ENCODE data around the gene SYK.

Gene SYK

DNA sequence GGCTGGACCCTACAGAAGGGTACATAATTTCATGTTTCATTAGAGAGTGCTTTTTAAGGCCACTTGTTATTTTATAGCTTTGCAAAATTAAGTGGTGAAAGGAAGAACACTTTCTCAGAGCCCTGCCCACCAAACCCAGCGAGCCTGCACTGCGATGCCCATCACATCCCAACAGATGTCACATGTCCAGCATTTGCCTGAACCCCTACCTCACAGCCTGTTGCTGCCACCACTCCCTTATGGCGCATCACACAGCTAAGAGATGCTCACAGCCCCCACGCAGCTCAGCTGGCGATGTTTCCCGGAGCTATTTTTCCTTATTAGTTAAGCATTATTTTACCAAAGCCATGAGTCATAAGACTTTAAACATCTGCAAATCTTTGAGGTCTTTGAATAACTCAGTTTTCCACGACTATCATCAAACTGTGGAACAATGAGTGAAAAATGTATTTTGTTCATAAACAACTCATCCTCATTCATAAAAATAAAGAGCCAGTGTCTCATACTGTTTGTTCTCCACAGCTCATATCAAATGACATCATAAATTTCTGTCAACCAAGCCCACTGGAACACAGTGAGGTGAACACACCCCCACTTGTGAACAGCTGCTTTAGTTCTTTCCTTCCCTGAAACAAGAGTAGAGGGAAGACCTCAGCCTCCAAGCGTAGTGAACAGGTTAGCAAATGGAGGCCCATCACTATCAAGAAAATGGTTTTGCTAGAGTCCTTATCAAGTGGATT lies 104.9 kb downstream of the SYK start:
- no peaks in the 10 kb centered on the region for H3K27me3 ChIP-seq (ENCODE audit: control insufficient read depth, insufficient read depth, low read length)
- H3K27ac ChIP-seq (ENCODE audit: low read depth, low read length): no peak overlapping the region
- H3K9me3 ChIP-seq (ENCODE audit: control insufficient read depth, insufficient read depth, low read length): no peaks in the 10 kb centered on the region; the same call in 1 of the 2 replicates
- H3K4me1 ChIP-seq (ENCODE audit: control insufficient read depth, insufficient read depth, low read length): no peaks in the 10 kb centered on the region
- H3K36me3 ChIP-seq (ENCODE audit: control insufficient read depth, insufficient read depth, low read length): no peaks in the 10 kb centered on the region
- H3K4me3 ChIP-seq (ENCODE audit: low read depth, low read length): no peak overlapping the region
- no peak overlapping the region for H3K9ac ChIP-seq (ENCODE audit: low read depth, low read length)

DNA sequence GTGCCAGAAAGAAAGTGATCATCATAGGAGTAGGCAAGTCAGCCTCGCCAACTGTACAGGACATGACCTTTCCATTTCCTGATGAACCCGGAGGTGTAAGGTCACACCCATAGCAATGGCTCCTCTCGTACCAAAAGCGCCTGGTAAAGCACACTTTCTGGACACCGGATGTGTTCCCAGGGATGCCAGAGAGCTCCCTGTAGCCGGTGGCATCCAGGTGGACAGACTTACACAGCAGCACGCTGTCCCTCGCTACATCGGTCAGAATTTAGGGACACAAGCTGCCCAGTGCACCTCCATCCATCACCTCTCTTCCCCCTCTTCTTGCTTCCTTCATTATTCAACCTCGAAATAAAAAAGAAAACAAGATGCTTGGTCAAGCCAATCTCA lies 105.4 kb downstream of the SYK start:
- Histone ChIP-seq H3K9ac (ENCODE audit: low read depth, low read length) (no peak overlapping the region), H3K4me3 (ENCODE audit: low read depth, low read length) (no peak overlapping the region), H3K9me3 (ENCODE audit: control insufficient read depth, insufficient read depth, low read length) (no peaks in the 10 kb centered on the region; the same call in 1 of the 2 replicates), H3K27ac (ENCODE audit: low read depth, low read length) (no peak overlapping the region), H3K36me3 (ENCODE audit: control insufficient read depth, insufficient read depth, low read length) (no peaks in the 10 kb centered on the region), H3K27me3 (ENCODE audit: control insufficient read depth, insufficient read depth, low read length) (no peaks in the 10 kb centered on the region), H3K4me1 (ENCODE audit: control insufficient read depth, insufficient read depth, low read length) (no peaks in the 10 kb centered on the region)

DNA sequence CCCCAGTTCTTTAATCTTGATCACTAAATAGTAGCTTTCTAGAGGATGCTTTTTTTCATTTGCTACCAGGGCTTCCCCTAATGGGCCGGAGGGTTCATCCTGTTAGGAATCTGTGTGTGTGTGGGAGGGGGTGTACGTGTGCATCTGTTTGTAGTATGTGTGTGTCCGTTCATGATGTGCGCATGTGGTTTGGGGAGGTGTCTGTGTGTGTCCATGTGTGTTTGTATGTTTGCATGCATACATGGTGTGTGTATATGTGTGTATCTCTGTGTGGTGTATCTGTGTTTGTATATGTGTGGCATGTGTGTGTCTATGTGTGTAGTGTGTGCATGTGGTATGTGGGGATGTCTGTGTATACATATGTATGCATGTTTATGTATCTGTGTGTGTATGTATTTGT lies 106.2 kb downstream of the SYK start:
- Histone ChIP-seq H3K9ac (ENCODE audit: low read depth, low read length) (no peak overlapping the region), H3K9me3 (ENCODE audit: control insufficient read depth, insufficient read depth, low read length) (no peaks in the 10 kb centered on the region), H3K4me1 (ENCODE audit: control insufficient read depth, insufficient read depth, low read length) (no peaks in the 10 kb centered on the region), H3K27me3 (ENCODE audit: control insufficient read depth, insufficient read depth, low read length) (no peaks in the 10 kb centered on the region), H3K27ac (ENCODE audit: low read depth, low read length) (no peak overlapping the region), H3K36me3 (ENCODE audit: control insufficient read depth, insufficient read depth, low read length) (no peaks in the 10 kb centered on the region), H3K4me3 (ENCODE audit: low read depth, low read length) (no peak overlapping the region)

DNA sequence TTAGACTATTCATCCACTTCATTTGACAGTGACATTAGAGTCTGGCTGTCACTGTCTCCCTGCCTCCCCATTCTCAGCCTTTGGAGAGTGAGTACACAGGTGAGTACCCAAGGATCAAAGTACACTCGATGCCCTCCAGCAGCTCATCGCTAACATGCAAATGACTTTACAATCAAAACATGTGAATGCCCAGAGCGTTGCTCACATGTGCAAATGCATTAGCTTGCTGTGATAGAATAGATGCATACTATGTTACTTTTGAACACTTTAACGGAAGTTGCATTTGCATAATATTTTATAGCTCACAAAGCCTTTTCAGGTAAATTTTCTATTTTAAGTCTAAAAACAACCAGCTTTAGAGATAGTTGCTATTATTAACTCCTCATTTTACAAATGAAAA lies 107.6 kb downstream of the SYK start:
- Histone ChIP-seq H3K27me3 (ENCODE audit: control insufficient read depth, insufficient read depth, low read length) (no peaks in the 10 kb centered on the region), H3K36me3 (ENCODE audit: control insufficient read depth, insufficient read depth, low read length) (no peaks in the 10 kb centered on the region), H3K27ac (ENCODE audit: low read depth, low read length) (no peak overlapping the region), H3K4me3 (ENCODE audit: low read depth, low read length) (no peak overlapping the region), H3K9me3 (ENCODE audit: control insufficient read depth, insufficient read depth, low read length) (no peaks in the 10 kb centered on the region), H3K4me1 (ENCODE audit: control insufficient read depth, insufficient read depth, low read length) (no peaks in the 10 kb centered on the region), H3K9ac (ENCODE audit: low read depth, low read length) (no peak overlapping the region)

DNA sequence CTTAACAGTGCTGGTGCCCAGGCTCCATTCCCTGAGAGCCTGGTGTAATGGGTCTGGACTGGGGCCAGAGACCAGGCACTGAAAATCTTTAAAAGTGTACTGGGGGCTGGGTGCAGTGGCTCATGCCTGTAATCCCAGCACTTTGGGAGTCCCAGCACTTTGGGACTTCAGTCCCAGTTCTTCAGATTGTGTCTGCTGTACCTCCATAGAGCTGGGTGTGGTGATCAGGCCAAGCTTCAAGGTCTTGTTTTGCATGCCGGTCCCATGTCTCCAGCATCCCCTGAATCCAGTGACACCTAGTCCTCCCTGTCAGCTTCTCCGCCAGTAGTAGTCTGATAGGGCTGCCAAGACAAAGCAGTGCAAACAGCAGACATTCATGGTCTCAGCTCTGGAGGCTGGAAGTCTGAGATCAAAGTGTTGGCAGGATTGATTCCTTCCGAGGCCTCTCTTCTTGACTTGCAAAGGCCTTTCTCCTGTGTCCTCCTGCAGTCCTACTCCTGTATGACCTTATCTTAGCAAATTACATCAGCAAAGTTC lies 108.2 kb downstream of the SYK start:
- Histone ChIP-seq H3K36me3 (ENCODE audit: control insufficient read depth, insufficient read depth, low read length) (no peaks in the 10 kb centered on the region), H3K27ac (ENCODE audit: low read depth, low read length) (no peak overlapping the region), H3K4me3 (ENCODE audit: low read depth, low read length) (no peak overlapping the region), H3K27me3 (ENCODE audit: control insufficient read depth, insufficient read depth, low read length) (no peaks in the 10 kb centered on the region), H3K9ac (ENCODE audit: low read depth, low read length) (no peak overlapping the region), H3K4me1 (ENCODE audit: control insufficient read depth, insufficient read depth, low read length) (no peaks in the 10 kb centered on the region), H3K9me3 (ENCODE audit: control insufficient read depth, insufficient read depth, low read length) (no peaks in the 10 kb centered on the region)

DNA sequence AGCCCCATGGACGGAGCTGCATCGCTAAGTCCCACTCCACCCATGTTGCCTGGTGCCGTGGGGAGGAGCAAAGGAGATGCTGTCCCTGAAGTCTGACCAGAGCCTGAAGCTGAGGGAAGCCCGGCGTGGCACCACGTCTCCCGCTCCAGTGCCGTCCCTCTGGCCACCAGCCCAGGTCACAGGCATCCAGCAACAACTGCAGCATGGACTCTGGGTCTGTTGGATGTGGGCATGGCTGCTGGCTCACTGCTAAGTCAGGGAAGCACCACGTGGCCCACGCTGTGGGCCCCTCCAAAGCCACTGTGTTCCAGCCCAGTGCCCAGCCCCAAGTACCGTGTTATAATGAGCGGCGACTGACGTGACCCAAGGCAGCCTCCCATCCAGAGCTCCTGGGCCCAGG lies 112.6 kb downstream of the SYK start:
- no peak overlapping the region for H3K27ac ChIP-seq (ENCODE audit: low read depth, low read length)
- no peaks in the 10 kb centered on the region for H3K27me3 ChIP-seq (ENCODE audit: control insufficient read depth, insufficient read depth, low read length)
- H3K9ac ChIP-seq (ENCODE audit: low read depth, low read length): no peak overlapping the region
- no peaks in the 10 kb centered on the region for H3K9me3 ChIP-seq (ENCODE audit: control insufficient read depth, insufficient read depth, low read length)
- H3K4me3 ChIP-seq (ENCODE audit: low read depth, low read length): no peak overlapping the region
- no peaks in the 10 kb centered on the region for H3K4me1 ChIP-seq (ENCODE audit: control insufficient read depth, insufficient read depth, low read length)
- no peaks in the 10 kb centered on the region for H3K36me3 ChIP-seq (ENCODE audit: control insufficient read depth, insufficient read depth, low read length)

DNA sequence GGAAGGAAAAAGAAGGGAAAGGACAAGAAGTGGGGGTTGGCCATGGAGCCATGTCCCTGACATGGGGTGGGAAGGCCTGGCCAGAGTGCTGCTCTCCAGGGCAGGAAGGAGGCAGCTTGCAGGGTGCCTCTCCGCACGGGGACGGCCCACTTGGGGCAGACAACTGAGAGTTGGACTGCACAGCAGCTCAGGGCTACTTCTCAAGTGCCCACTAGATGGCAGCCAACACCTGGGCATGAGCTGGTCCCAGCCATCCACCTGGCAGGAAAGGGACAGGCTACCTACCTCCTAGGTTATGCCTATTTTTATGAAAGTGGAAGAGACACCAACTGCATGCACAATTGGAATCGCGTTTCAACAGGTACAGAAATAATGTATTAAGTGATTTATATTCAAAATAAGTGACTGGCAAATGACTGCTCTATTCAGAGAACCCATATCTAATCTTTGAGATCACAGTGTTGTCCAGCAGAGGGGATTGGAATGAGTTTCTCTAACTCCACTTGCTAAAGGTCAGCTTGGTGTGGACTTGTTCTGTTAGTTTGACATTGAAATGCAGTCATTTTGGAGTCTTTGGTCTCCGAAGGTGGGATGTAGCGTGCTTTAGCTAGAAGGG lies 113.4 kb downstream of the SYK start:
- Histone ChIP-seq H3K27me3 (ENCODE audit: control insufficient read depth, insufficient read depth, low read length) (no peaks in the 10 kb centered on the region), H3K9me3 (ENCODE audit: control insufficient read depth, insufficient read depth, low read length) (no peaks in the 10 kb centered on the region), H3K9ac (ENCODE audit: low read depth, low read length) (no peak overlapping the region), H3K36me3 (ENCODE audit: control insufficient read depth, insufficient read depth, low read length) (no peaks in the 10 kb centered on the region), H3K27ac (ENCODE audit: low read depth, low read length) (no peak overlapping the region), H3K4me3 (ENCODE audit: low read depth, low read length) (no peak overlapping the region), H3K4me1 (ENCODE audit: control insufficient read depth, insufficient read depth, low read length) (no peaks in the 10 kb centered on the region)

DNA sequence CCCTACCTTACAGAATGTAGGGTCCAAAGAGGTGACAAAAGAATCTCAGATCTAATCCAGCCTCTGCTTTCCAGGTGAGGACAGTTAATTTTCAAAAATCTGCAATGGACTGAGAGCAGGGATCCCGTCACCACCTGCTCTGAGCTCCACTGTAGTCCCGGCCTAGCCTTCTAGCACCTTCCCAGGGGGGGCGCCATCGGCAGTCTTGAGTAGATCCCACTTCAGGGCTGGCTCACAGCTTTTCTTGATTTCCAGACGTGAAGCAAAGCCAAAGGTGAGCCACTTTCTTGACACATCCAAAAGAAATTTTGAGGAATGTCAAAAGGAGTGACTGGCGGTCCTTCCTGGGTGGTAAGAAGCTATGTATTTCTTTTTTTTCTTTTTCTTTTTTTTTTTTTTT lies 114.1 kb downstream of the SYK start:
- Histone ChIP-seq H3K9ac (ENCODE audit: low read depth, low read length) (no peak overlapping the region), H3K4me3 (ENCODE audit: low read depth, low read length) (no peak overlapping the region), H3K9me3 (ENCODE audit: control insufficient read depth, insufficient read depth, low read length) (no peaks in the 10 kb centered on the region), H3K36me3 (ENCODE audit: control insufficient read depth, insufficient read depth, low read length) (no peaks in the 10 kb centered on the region), H3K27me3 (ENCODE audit: control insufficient read depth, insufficient read depth, low read length) (no peaks in the 10 kb centered on the region), H3K27ac (ENCODE audit: low read depth, low read length) (no peak overlapping the region), H3K4me1 (ENCODE audit: control insufficient read depth, insufficient read depth, low read length) (no peaks in the 10 kb centered on the region)

DNA sequence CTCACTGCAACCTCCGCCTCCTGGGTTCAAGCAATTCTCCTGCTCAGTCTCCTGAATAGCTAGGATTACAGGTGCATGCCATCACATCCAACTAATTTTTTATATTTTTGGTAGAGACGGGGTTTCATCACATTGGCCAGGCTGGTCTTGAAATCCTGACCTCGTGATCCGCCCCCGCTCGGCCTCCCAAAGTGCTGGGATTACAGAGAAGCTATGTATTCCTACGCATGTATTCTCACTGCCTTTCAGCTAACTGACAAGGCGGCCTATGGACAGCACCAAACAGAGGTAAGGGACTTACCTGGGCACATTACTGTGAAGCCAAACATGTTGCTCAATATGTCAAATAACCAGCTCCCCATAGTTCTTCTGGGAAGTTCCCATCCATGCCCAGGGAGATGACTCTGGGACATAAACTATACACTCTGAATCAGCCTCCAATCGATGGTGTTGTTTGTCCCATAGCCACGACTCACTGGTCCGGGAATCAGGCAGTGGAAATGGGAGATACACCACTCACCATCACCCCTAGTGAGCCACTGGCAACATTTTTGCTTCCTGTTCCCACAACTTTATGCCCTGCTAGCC lies 114.6 kb downstream of the SYK start:
- no peak overlapping the region for H3K27ac ChIP-seq (ENCODE audit: low read depth, low read length)
- H3K27me3 ChIP-seq (ENCODE audit: control insufficient read depth, insufficient read depth, low read length): no peaks in the 10 kb centered on the region
- H3K36me3 ChIP-seq (ENCODE audit: control insufficient read depth, insufficient read depth, low read length): no peaks in the 10 kb centered on the region
- H3K4me1 ChIP-seq (ENCODE audit: control insufficient read depth, insufficient read depth, low read length): no peaks in the 10 kb centered on the region
- H3K9ac ChIP-seq (ENCODE audit: low read depth, low read length): no peak overlapping the region
- H3K9me3 ChIP-seq (ENCODE audit: control insufficient read depth, insufficient read depth, low read length): no peaks in the 10 kb centered on the region
- no peak overlapping the region for H3K4me3 ChIP-seq (ENCODE audit: low read depth, low read length)

DNA sequence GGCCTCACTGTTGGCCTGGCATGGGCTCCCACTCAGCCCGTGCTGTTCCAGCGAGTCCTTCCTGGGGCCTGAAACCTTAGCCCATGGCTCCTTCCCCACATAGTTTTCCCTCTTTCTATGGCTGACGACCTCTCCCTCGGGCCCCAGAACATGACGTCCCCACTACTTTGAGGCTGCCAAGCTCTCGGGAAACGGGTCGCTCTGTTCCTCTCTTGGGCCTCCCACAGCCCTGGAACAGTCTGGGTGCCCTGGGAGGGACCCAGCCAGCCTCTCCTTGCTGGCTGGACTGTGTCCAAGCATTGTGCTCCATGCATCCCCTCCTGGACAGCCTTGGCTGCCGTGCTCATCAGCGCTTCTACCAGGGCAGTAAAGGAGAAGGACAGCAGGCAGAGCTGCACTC lies 118.3 kb downstream of the SYK start:
- Histone ChIP-seq H3K27ac (ENCODE audit: low read depth, low read length) (no peak overlapping the region), H3K27me3 (ENCODE audit: control insufficient read depth, insufficient read depth, low read length) (no peaks in the 10 kb centered on the region), H3K9ac (ENCODE audit: low read depth, low read length) (no peak overlapping the region), H3K4me3 (ENCODE audit: low read depth, low read length) (no peak overlapping the region), H3K9me3 (ENCODE audit: control insufficient read depth, insufficient read depth, low read length) (no peaks in the 10 kb centered on the region), H3K36me3 (ENCODE audit: control insufficient read depth, insufficient read depth, low read length) (no peaks in the 10 kb centered on the region), H3K4me1 (ENCODE audit: control insufficient read depth, insufficient read depth, low read length) (no peaks in the 10 kb centered on the region)

DNA sequence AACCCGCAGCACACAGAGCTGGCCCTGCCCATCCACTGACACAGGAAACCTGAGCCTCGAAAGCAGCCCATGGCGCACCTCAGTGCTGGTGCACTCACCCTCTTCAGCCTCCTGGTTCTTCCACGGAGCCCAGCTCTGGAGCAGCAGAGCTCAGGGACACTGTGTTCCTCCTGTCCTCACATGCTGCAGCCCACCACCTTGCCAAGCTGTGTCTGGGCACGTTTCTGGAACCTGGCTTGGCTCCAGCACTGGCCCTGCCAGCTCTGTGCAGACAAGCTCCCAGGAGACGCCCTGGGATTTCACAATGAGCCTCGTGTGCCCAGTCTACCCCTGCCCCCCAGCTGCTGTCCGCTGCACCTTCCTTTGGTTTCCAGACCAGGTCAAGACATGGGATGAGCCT lies 119.5 kb downstream of the SYK start:
- Histone ChIP-seq H3K9me3 (ENCODE audit: control insufficient read depth, insufficient read depth, low read length) (no peaks in the 10 kb centered on the region), H3K4me3 (ENCODE audit: low read depth, low read length) (no peak overlapping the region), H3K27me3 (ENCODE audit: control insufficient read depth, insufficient read depth, low read length) (no peaks in the 10 kb centered on the region), H3K9ac (ENCODE audit: low read depth, low read length) (no peak overlapping the region), H3K4me1 (ENCODE audit: control insufficient read depth, insufficient read depth, low read length) (no peaks in the 10 kb centered on the region), H3K27ac (ENCODE audit: low read depth, low read length) (no peak overlapping the region), H3K36me3 (ENCODE audit: control insufficient read depth, insufficient read depth, low read length) (no peaks in the 10 kb centered on the region)
